Stimulated activated naive B cell treated with anti-CD40 and anti-IgM and Interleukin-4, amounts not matched to agents 10 μg/mL and 1 μg/mL and 100 μg/mL, for 72 hours (primary cell): Measurements from ENCODE around the gene DNAJC22.

Experiments
- ATAC-seq, 2 donors: fragments of 150-1000 bp; cut with Tn5 transposase; replicated peaks; 2 replicates each; pipeline ENCODE4 v1.10.0; 2021; ENCODE audit warnings: moderate library complexity in 1 of 2
- DNase-seq: peaks from one replicate; pipeline ENCODE4 v3.0.0; 2021
- H3K27ac Mint-ChIP-seq: one replicate; pipeline ENCODE4 v1.8.0; 2022; ENCODE audit warnings: mild to moderate bottlenecking, mixed read lengths
- H3K27me3 Mint-ChIP-seq, 2 donors: one replicate each; pipeline ENCODE4 v1.8.0; 2022; ENCODE audit warnings: mixed read lengths in 2 of 2
- H3K36me3 Mint-ChIP-seq, 2 donors: one replicate each; pipeline ENCODE4 v1.8.0; 2022; ENCODE audit warnings: mixed read lengths in 2 of 2, mild to moderate bottlenecking in 1 of 2
- H3K4me1 Mint-ChIP-seq, 2 donors: one replicate each; pipeline ENCODE4 v1.8.0; 2022; ENCODE audit warnings: mixed read lengths in 2 of 2, mild to moderate bottlenecking in 1 of 2
- H3K4me3 Mint-ChIP-seq, 2 donors: one replicate each; pipeline ENCODE4 v1.8.0; 2022; ENCODE audit warnings: mild to moderate bottlenecking in 2 of 2, mixed read lengths in 2 of 2, moderate library complexity in 1 of 2
- H3K9me3 Mint-ChIP-seq, 2 donors: one replicate each; pipeline ENCODE4 v1.8.0; 2022; ENCODE audit warnings: mixed read lengths in 2 of 2, mild to moderate bottlenecking in 1 of 2

The DNAJC22 gene

DNA sequence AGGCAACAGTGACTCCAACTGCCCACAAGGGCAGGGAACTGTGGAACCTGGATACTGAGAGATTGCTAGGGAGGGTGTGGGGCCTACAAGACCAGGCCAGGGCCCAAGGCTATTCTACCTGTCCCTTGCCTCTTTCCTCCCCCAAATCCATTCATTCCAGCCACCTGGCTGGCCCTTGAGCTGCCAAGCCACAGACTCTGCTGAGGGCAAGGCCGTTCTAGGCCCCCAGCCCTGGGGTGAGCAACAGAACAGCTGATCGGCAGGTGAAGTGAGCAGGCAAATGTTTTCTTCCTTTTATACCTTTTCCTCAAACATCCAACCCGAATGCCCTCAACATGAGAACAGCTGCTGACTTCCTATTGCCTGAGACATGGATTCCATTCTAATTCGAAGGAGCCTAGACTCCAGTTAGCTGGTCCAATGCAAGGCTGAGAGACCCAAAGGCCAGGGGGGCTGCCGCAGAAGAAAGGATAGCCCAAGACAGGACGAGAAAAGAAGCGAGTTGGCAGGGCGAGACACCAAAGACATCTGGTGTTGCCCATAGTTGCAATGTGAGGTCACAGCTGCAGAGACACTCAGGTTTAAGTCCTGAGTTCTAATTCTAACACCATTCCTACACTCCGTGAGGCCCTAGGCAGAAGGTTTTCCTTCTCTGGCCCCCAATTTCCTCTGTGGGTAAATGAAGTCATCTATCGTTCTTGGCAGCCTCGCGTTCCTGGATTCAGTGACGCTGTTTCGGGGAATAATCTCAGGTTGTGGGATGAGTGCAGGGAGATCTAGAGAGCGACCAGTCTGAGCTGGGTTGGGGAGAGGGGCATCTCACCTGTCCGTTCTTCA is 11.4 kb upstream of the DNAJC22 start:
- Mint-ChIP-seq H3K36me3 (peaks cover 0 to 6% of the 10 kb centered on the region in 2 donors), H3K4me3 (peak overlapping the region; percentile 11 to 45), H3K9me3 (no peaks in the 10 kb centered on the region), H3K4me1 (peaks cover 29 to 42% of the 10 kb centered on the region in 2 donors), H3K27ac (peak overlapping the region; percentile 71), H3K27me3 (peaks cover 82 to 87% of the 10 kb centered on the region in 2 donors)
- DNase-seq (no peak), ATAC-seq (no peak)

DNA sequence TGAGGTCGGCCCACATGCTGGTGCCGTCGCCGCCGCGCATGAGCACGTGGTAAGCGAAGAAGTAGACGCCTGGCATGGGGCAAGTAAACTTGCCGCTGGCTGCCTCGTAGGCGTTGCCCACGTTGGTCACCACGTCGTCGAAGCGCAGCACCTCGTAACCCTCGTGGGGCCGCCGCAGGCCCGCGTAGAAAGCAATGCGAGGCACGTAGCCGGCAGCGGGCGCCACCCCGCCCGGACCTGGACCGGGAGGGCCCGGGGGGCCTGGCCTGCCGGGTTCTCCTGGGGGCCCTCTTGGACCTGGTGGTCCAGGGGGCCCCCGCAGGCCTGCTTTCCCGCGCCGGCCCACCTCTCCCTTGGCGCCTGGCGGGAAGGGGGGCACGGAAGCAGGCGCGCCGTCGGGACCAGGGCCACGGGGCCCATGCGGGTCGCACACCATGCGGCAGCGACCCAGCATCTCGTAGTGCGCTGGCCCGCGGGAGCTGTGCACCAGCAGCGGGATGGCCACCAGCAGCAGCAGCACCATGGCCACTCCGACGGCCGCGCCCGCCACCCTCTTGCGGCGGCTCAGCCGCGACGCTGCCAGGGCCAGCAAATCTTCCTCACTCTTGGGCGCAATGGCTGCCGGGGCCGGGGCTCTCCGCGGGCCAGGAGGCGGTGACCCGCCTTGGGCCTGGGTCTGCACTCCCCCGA is 10.6 kb upstream of the DNAJC22 start:
- Mint-ChIP-seq H3K4me3 (no peak overlapping the region), H3K27me3 (peaks cover 85 to 90% of the 10 kb centered on the region in 2 donors), H3K36me3 (peaks cover 0 to 5% of the 10 kb centered on the region in 2 donors), H3K27ac (no peak overlapping the region), H3K4me1 (peaks cover 29 to 42% of the 10 kb centered on the region in 2 donors), H3K9me3 (no peaks in the 10 kb centered on the region)
- ATAC-seq = no peak
- DNase-seq = no peak

DNA sequence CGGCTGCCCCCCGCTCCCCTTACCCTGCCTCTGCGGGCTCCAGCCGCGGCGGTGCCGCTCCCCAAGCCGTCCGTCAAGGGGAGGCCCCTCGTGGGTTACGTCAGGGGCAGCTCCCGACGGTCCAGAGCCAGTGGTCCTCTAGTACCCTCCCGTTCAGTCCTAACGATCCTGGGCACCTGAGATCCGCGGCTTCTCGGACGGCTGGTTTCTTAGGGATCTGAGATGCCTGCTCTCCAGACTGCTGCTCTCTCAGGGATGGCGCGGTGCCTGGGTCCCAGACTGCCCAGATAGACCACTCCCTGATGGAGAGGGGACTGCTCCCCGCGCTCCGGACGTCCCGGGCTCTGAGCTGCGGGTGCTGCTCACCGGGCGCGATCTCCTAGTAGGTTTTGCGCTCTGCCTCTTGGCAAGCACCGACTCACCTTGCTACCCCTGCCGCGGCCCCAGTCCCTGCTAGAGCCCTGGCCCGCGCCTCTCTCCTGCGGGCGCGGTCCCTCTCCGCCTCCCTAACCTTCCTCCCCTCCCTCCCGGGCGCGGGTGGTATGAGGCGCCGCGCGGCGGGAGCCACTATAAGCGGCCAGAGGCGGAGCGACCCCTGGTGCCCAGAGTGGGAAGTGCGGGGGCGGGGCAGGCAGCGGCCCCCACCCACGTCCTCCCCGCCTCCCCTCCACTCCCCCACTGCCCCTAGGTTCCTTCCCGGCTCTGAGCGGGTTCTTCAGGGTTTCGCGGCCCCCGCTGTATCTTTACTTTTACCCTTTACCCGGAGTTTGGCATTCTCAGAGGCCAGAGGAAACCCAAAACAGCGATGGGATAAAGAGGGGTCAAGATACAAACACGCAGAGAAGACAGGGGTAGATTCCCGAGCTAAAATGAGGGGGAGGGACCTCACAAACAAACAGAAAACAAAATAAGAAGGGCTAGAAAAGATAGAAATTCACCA is 9.8 kb upstream of the DNAJC22 start, which contains the start of gene C1QL4:
Gene C1QL4 (minus strand): TSS at position 544 of the 940 bp plus-strand sequence. CDS start 711 bp downstream, outside the sequence.
- no peaks in the 10 kb centered on the region for H3K9me3 Mint-ChIP-seq
- peaks cover 77 to 90% of the 10 kb centered on the region in 2 donors for H3K27me3 Mint-ChIP-seq
- peak; percentile 73 to 79 for ATAC-seq
- H3K4me1 Mint-ChIP-seq = peaks cover 27 to 38% of the 10 kb centered on the region in 2 donors
- H3K36me3 Mint-ChIP-seq = peaks cover 0 to 5% of the 10 kb centered on the region in 2 donors
- peak within 1 kb of the TSS; percentile 59 to 72 for H3K4me3 Mint-ChIP-seq
- DNase-seq = peak; percentile 75
- peak within 1 kb of the TSS; percentile 84 for H3K27ac Mint-ChIP-seq

DNA sequence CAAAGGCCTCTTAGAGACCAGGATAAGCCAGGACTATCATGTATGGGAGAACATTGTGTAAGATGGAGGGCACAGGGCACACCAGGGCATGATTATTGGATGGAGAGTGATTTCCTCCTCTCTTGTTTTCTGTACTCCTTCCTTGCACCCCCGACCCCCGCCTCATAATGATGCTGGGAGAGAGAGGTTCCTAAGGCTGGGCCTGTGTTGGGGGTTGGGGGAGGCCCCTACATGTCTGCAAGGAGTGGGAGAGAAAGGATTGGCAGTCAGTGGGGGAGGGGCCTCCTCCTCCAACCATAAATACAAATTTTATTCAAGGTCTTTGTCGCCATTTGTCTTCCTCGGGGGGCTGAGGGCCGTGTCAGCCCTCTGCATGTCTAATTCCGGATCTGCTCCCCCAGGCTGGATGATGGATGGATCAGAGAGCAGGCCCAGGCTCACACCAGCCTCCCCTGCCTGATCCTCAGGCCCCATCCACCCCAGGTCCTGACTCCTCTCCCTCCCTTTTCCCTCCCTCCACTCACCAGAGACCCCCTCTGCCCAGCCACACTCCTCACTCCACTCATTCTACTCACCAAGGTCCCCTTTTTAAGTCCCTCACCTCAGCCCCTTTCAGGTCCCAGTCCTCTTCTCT is 7.7 kb upstream of the DNAJC22 start:
- H3K27ac Mint-ChIP-seq = no peak overlapping the region
- H3K27me3 Mint-ChIP-seq = peaks cover 70 to 93% of the 10 kb centered on the region in 2 donors
- no peak for DNase-seq
- H3K4me1 Mint-ChIP-seq = peaks cover 26 to 42% of the 10 kb centered on the region in 2 donors
- no peaks in the 10 kb centered on the region for H3K9me3 Mint-ChIP-seq
- no peak for ATAC-seq
- H3K36me3 Mint-ChIP-seq = peaks cover 0 to 5% of the 10 kb centered on the region in 2 donors
- no peak overlapping the region for H3K4me3 Mint-ChIP-seq

DNA sequence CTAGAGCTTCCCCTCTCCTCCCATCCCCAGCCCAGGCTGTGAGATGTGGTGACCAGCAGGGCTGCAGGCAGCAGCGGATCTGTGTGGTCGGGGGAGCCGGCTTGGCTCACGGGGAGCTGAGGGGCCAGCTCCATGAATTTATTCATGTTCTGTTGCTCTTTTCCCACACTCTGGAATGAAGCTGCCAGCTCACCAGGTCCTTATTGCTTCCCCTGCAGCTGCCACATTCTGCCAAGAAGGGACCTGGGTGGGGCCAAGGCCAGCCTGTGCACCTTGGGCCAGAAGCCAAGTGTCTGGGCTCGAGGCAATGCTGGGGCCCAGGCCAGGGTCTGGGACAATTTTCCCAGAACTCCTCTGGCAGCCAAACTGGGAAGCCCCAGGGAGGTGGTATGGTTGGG is 7.2 kb upstream of the DNAJC22 start:
- Mint-ChIP-seq H3K36me3 (peaks cover 0 to 5% of the 10 kb centered on the region in 2 donors), H3K27ac (no peak overlapping the region), H3K4me3 (no peak overlapping the region), H3K9me3 (no peaks in the 10 kb centered on the region), H3K27me3 (peaks cover 68 to 93% of the 10 kb centered on the region in 2 donors), H3K4me1 (peaks cover 30 to 47% of the 10 kb centered on the region in 2 donors)
- DNase-seq (no peak), ATAC-seq (no peak)

DNA sequence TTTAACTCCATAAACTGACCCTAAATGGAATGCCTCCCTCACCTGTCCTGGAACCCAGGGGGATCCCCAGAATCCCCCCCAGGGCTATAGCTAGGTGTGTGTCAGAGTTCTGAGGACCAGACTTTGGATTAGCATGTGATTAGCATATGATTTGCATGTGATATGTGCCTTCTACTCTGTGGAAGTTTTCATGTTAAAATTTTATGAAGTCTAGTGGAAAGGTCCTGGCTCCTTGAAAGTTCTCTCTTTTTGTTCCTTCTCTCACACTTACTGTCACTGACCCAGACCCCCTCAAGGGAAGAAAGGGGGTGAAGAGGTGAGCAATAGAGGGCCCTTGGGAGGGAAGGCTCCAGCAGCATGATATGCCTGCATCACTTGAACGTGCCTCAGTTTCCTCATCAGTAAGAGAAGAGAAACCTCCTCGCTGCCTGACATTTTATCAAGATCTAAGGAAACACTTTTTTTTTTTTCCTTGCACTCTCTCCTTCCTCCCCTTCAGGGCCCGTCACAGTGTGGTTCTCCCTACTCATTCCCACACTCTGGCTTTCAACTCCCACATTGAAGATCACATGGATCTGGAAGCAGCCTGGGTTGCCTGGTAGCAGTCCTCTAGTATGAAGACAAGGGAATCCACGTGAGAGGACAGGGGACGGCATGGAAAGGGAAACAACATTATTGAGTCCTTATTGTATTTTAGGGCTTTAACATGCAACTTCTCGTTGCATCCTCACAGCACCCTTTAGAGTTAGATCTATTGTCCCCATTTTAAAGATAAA is 6.4 kb upstream of the DNAJC22 start:
- ATAC-seq = no peak
- peaks cover 0 to 5% of the 10 kb centered on the region in 2 donors for H3K36me3 Mint-ChIP-seq
- no peak for DNase-seq
- H3K27me3 Mint-ChIP-seq = peaks cover 60 to 93% of the 10 kb centered on the region in 2 donors
- peaks cover 29 to 53% of the 10 kb centered on the region in 2 donors for H3K4me1 Mint-ChIP-seq
- H3K9me3 Mint-ChIP-seq = no peaks in the 10 kb centered on the region
- H3K27ac Mint-ChIP-seq = no peak overlapping the region
- H3K4me3 Mint-ChIP-seq = no peak overlapping the region

DNA sequence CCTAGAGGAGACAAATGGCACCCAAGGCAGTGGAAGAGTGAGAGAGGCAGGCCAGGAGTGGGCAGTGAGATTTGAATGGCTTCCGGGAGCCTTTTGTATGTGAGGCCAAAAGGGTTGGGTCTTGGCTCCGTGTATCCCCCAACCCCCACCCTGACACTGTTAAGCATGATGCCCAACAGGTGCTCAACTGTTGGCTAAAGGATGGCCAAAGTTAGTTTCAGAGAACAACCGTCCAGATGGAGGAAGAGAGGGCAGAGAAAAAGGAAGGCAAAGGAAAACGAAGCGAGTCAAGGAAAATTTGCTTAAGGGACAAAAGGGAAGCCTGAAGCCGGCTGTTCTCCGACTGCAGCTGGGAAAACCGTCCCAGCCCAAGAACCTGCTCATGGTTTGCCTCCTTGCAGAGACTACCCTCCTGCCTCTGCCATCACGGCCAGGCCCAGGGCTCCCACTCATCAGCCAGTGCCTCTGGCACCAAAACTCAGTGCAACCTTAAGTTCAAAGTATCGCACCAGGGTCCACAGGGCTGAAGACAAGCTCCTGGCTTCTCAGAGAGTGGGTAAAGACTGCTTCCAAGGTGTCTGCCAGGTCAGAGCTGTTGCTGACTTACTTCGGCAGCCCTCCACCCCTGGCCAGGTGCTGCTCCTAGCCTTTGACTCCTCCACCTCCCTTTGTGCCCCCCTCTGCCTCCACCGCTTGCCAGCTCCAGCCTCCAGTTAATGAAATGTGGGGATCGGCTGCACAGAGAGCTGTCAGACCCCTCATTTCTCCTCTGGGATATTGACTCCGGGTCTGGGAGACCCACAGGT is 5.5 kb upstream of the DNAJC22 start:
- H3K4me3 Mint-ChIP-seq = no peak overlapping the region
- peaks cover 0 to 5% of the 10 kb centered on the region in 2 donors for H3K36me3 Mint-ChIP-seq
- no peak overlapping the region for H3K27ac Mint-ChIP-seq
- peaks cover 63 to 96% of the 10 kb centered on the region in 2 donors for H3K27me3 Mint-ChIP-seq
- H3K4me1 Mint-ChIP-seq = peaks cover 34 to 58% of the 10 kb centered on the region in 2 donors
- no peak for ATAC-seq
- no peaks in the 10 kb centered on the region for H3K9me3 Mint-ChIP-seq
- DNase-seq = no peak

DNA sequence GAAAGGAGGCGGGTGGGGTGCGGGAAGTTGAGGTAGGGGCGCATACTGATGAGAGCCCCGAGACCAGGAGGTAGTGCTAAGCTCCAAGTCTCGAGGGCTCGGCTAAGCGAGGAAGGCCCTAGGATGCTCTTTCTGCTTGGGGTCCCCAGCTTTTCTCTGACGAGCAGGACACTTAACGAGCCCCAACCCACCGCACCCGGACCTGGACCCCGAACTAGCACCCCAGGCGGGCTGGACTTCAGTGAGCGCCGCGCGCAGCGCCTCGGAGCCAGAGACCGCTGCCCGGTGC is 5.0 kb upstream of the DNAJC22 start:
- peaks cover 37 to 61% of the 10 kb centered on the region in 2 donors for H3K4me1 Mint-ChIP-seq
- no peak for ATAC-seq
- H3K9me3 Mint-ChIP-seq = no peaks in the 10 kb centered on the region
- H3K36me3 Mint-ChIP-seq = peaks cover 0 to 2% of the 10 kb centered on the region in 2 donors
- peak overlapping the region in 1 of 2 donors; percentile 76 for H3K4me3 Mint-ChIP-seq
- no peak overlapping the region for H3K27ac Mint-ChIP-seq
- no peak for DNase-seq
- H3K27me3 Mint-ChIP-seq = peaks cover 65 to 97% of the 10 kb centered on the region in 2 donors

DNA sequence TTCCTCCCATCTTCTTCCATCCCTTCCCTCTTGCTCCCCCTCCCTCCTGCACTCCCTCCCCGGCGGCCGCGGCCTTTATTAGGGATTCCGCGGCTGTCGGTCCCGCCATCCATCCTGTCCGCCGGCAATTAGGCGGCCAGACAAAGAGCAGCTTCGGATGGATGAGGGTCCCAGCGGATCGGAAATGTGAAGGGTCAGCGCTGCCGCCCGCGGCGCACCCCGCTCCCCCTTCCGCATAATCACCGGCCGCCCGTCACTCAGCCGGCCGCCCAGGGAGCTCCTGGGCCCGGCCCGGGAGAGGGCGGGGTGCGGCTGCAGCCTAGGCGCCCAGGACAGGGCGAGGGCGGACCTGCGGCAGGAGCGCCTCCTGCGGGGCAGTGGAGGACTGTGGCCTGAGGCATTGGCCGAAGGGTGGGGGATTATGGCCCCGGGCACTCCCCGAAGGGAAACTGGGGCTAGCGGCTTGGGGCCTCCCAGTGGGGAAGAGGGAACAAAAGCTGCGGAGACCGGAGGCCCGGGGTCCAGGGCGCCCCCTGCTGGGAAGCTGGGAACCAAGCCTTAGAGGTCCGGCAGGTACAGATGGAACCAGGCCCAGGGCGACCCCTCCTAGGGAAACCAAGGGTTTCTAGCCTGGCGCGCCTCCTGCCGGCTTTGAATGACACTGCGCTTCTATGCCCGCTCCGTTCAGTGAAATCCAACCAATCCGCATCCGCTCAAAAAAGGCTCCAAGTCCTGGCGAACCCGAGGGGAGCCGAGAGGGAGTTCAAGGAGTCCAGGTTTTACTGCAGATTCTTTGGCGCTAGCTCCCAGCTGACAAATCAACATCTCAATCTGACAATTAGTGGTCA is 4.4 kb upstream of the DNAJC22 start:
- peaks cover 37 to 61% of the 10 kb centered on the region in 2 donors for H3K4me1 Mint-ChIP-seq
- no peaks in the 10 kb centered on the region for H3K36me3 Mint-ChIP-seq
- ATAC-seq (peak; percentile 81 to 83), DNase-seq (peak; percentile 78)
- peak overlapping the region; percentile 69 to 76 for H3K4me3 Mint-ChIP-seq
- H3K9me3 Mint-ChIP-seq = no peaks in the 10 kb centered on the region
- peaks cover 65 to 97% of the 10 kb centered on the region in 2 donors for H3K27me3 Mint-ChIP-seq
- peak overlapping the region; percentile 27 for H3K27ac Mint-ChIP-seq

DNA sequence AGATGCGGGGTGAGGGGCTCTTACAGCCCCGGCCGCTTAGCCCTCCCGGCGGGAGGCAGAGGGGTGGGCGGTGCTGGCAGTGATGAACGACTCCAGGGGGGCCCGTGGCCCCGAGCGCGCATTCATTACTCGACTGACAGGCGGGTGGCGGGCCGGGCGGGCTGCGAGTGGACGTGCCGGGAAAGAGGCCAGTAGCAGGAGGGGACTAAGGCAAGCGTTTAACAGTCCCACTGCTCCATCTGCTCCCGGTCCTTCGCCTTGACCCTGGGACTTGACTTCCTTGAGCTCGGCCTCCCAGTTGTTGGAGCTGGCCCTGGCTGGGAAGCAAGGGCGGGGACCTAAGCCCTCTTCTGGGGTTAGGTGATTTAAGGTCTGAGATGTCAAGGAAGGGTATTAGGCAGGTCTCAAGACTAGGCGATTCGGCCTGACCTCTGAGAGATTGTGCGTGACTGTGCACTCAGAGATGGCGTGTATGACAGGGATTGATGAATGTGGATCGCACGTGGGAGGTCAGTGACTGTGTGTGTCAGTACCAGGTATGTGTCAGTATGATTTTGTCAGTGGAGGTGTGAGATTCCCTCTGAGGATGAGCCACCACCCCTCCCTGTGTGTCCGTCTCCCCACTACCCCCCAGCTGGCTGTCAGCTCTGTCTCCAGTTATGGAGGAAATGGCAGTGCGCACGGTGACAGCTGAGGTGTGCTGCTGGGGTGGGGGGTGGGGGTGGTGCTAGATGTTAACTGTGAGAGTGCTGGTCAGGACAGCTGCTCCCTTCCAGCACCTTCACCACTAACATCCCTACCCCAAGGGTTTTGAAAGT is 3.6 kb upstream of the DNAJC22 start:
- no peaks in the 10 kb centered on the region for H3K36me3 Mint-ChIP-seq
- H3K27ac Mint-ChIP-seq = peak overlapping the region; percentile 63
- H3K4me1 Mint-ChIP-seq = peaks cover 33 to 61% of the 10 kb centered on the region in 2 donors
- ATAC-seq = peak; percentile 11 to 26
- DNase-seq = no peak
- peaks cover 65 to 97% of the 10 kb centered on the region in 2 donors for H3K27me3 Mint-ChIP-seq
- no peaks in the 10 kb centered on the region for H3K9me3 Mint-ChIP-seq
- H3K4me3 Mint-ChIP-seq = peak overlapping the region; percentile 69 to 76

DNA sequence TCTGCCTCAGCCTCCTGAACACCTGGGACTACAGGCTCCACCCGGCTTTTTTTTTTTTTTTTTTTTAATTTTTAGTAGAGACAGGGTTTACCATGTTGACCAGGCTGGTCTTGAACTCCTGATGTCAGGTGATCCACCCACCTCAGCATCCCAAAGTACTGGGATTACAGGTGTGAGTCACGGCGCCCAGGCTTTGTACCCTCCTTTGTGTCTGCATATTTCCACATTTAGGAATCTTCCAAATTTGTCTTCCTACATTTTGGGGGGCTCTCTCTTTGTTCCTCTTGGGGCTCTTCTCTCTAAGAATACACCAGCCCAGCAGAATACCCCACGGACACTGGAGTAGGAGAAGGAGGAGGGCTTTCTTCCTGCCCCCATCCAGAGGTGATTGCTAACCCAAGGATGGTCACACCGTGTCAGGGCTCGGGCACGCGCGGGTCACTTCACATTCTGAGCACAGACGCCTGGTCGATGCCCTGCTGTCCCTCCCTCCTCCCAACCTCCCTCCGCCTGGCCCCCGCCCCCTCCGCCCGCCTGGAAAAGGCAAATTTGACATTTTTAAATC is 2.1 kb upstream of the DNAJC22 start:
- DNase-seq (no peak), ATAC-seq (no peak)
- Mint-ChIP-seq H3K4me3 (peak overlapping the region in 1 of 2 donors; percentile 89), H3K9me3 (no peaks in the 10 kb centered on the region), H3K27me3 (peaks cover 60 to 94% of the 10 kb centered on the region in 2 donors), H3K4me1 (peaks cover 32 to 62% of the 10 kb centered on the region in 2 donors), H3K36me3 (no peaks in the 10 kb centered on the region), H3K27ac (no peak overlapping the region)
